NB4 (cell line): Measurements from ENCODE around the gene CCL15.
"Not testable (repeated sequence)": the region's sequence is repeated elsewhere in the genome, so short reads cannot be mapped to it uniquely, and the experiment has no call there.

Source experiments
- DNase-seq: peaks from one replicate; pipeline ENCODE4 v3.0.0; 2010; ENCODE audit warnings: low read depth
- H3K4me3 ChIP-seq: one replicate; pipeline ENCODE4 v1.5.1; 2011; ENCODE audit warnings: mild to moderate bottlenecking, low read depth, low read length, moderate library complexity
- MYC ChIP-seq: IDR thresholded peaks from 2 replicates; pipeline ENCODE4 v1.6.1; 2011; ENCODE audit warnings: low read depth, low read length
- POLR2A ChIP-seq: IDR thresholded peaks from 2 replicates; pipeline ENCODE4 v1.6.1; 2011; ENCODE audit warnings: mild to moderate bottlenecking; ENCODE audit not compliant: insufficient read length; ENCODE audit errors: extremely low read depth
- TF ChIP-seq, protein P1 (sequence below): IDR thresholded peaks from one replicate; pipeline ENCODE4 v1.5.1; 2012; ENCODE audit warnings: low read depth, low read length
- TF ChIP-seq, protein P2 (sequence below): IDR thresholded peaks from 2 replicates; pipeline ENCODE4 v1.6.1; 2011; ENCODE audit warnings: low read depth, low read length

CCL15 gene

DNA sequence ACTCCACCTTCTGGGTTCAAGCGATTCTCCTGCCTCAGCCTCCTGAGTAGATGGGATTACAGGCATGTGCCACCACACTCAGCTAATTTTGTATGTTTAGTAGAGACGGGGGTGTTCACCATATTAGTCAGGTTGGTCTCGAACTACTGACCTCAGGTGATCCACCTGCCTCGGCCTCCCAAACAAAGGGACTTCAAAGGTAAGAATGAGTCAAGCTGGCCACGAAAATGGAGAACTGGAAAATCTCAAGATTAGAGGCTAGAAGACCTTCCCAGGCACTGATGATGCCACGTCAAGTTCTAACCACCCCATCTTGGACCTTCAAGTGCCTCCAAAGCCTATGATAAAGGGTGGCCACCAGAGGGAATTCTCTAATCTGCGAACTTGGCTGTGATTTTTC lies 1.3 kb upstream of the CCL15 start:
- no peak for DNase-seq
- TF ChIP-seq MYC (no peak), POLR2A (no peak)
- TF ChIP-seq, protein P1, sequence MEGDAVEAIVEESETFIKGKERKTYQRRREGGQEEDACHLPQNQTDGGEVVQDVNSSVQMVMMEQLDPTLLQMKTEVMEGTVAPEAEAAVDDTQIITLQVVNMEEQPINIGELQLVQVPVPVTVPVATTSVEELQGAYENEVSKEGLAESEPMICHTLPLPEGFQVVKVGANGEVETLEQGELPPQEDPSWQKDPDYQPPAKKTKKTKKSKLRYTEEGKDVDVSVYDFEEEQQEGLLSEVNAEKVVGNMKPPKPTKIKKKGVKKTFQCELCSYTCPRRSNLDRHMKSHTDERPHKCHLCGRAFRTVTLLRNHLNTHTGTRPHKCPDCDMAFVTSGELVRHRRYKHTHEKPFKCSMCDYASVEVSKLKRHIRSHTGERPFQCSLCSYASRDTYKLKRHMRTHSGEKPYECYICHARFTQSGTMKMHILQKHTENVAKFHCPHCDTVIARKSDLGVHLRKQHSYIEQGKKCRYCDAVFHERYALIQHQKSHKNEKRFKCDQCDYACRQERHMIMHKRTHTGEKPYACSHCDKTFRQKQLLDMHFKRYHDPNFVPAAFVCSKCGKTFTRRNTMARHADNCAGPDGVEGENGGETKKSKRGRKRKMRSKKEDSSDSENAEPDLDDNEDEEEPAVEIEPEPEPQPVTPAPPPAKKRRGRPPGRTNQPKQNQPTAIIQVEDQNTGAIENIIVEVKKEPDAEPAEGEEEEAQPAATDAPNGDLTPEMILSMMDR = no peak
- TF ChIP-seq, protein P2, sequence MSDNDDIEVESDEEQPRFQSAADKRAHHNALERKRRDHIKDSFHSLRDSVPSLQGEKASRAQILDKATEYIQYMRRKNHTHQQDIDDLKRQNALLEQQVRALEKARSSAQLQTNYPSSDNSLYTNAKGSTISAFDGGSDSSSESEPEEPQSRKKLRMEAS = no peak
- H3K4me3 ChIP-seq = no peak overlapping the region

DNA sequence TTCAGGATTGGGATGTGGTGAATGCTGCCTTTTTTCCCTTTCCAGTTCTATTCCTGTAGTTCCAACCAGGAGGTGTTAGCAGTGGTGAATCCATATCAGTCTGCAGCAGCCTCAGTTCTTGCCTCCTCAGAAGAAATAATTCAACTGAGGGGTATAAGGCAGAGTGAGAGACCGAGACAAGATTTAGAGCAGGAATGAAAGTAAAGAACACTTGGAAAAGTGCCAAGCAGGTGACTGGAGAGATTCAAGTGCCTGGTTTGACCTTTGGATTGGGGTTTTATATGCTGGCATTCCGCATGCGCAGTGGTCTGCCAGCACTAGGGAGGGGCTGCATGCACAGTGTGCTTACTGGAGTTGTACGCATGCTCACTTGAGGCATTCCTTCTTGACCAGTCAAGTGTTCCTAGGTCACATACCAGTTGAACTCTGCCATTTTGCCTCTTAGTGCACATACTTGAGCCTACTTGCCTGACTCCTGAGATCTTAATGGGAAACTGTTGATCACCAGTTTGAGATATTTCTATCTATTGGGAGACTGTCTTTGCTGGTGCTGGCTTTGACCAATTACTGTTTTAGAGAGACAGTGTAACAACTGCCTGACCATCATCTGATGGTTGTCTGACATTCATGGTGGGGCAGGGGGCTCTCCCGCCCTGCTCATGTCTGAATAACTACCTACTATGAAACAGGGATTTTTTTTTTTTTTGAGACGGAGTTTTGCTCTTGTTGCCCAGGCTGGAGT lies 680 bp upstream of the CCL15 start:
- DNase-seq = no peak
- no peak overlapping the region for H3K4me3 ChIP-seq
- TF ChIP-seq, protein P1 = no peak
- TF ChIP-seq, protein P2 = no peak
- TF ChIP-seq MYC (no peak), POLR2A (no peak)

DNA sequence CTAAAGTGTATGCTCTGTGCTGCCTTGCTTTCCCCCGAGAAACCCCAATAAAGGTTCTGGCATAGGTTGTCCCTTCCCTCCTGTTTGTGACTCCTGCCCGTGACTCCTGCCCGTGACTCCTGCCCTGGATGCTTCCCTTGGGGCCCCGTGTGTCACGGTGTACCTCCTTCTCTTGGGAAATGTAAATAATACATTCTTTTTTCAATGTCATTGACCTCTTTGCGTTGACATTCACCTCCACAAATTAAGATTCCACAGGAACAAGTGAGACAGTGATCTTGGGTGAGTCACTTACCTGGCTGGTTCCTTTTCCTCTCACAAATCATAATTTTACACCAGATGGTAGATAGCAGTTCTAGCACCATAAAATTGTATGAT lies 632 bp downstream of the CCL15 start:
- no peak overlapping the region for H3K4me3 ChIP-seq
- DNase-seq = no peak
- TF ChIP-seq, protein P1 = no peak
- TF ChIP-seq MYC (no peak), POLR2A (no peak)
- TF ChIP-seq, protein P2 = no peak

DNA sequence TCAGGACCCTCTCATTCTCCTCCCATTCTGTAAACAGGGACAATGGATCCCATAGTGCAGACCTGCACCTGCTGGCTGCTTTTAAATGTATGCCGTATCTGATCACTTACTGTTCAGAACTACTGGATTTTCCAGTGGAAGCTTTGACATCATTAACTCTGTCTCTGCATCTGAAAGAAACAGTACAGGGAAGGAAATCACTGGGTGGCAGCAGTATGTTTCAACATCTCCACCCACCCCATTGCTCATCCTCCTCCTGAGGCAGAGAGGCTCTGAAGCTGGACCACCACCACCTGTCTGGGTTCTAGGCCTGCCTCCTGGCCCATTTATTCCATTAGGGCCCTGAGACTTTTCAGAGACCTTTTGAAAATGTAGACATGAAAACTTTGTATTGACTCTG lies 2.6 kb downstream of the CCL15 start:
- TF ChIP-seq MYC (no peak), POLR2A (no peak)
- TF ChIP-seq, protein P1 = no peak
- TF ChIP-seq, protein P2 = no peak
- DNase-seq = no peak
- no peak overlapping the region for H3K4me3 ChIP-seq

DNA sequence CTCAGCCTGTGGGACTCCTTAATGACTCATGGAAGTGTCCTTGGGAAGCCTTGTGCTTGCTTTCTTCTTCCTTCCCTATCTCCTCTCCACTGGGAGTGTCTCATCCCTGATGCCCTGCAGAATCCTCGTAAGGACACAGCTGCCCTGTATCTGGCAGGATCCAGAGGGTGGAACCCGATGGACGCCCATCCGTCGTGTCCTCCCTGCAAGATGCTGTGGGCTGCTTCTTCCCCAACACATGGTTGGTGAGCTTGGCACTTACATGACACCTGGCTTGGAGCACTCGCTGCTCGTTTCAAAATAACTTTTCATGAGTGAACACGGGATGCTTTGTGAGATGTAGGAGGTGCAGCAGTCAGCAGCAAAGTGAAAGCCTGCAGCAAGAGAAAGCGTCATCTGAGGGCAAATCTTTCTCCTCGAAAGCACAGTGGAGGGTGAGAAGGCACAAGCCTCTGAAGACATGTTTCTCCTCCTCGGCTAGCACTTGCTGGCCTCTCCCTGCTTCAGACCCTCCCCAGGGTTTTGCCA lies 3.3 kb downstream of the CCL15 start:
- H3K4me3 ChIP-seq = no peak overlapping the region
- DNase-seq = no peak
- TF ChIP-seq MYC = no peak
- no peak for TF ChIP-seq POLR2A
- TF ChIP-seq, protein P2 = no peak
- TF ChIP-seq, protein P1 = no peak

DNA sequence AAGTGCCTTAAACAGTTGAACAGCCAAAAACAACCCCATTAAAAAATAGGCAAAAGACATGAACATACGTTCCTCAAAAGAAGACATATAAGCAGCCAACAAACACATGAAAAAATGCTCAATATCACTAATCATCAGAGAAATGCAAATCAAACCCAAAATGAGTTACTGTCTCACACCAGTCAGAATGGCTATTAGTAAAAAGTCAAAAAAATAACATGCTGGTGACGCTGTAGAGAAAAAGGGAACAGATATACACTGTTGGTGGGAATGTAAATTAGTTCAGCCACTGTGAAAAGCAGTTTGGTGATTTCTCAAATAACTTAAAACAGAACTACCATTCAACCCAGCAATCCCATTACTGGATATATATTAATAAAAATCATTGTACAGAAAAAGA lies 6.0 kb downstream of the CCL15 start:
- not testable (repeated sequence) for DNase-seq, H3K4me3 ChIP-seq
